HCT116 (cell line): ENCODE results near the gene RHOB. TPM values are rescaled to one million over a fixed set of nuclear protein-coding genes. Genes with fewer than 3 reads are reported as not detected.

Experiments
- ATAC-seq: fragments of 200-7000 bp; cut with Tn5 transposase; 2 replicates; pipeline ENCODE4 v1.9.1; 2020; ENCODE audit warnings: mild to moderate bottlenecking, moderate library complexity
- BruUV-seq: library from RNA; stranded (reverse); fragments of 400-500 nt; replicated peaks from 2 replicates; lab custom pipeline; 2021; lab: Mats Ljungman, UMichigan
- CTCF ChIA-PET: fragments of 300-600 bp; sonication (Branson Sonifier 250); formaldehyde crosslinking; loops from one replicate; lab custom pipeline; 2021; ENCODE audit warnings: antibody characterized with exemption; lab: Charles Lee
- POLR2A ChIA-PET: fragments of 300-600, 350-600 bp; sonication (Branson Sonifier 250); formaldehyde crosslinking; loops from one replicate; lab custom pipeline; 2021; ENCODE audit warnings: antibody characterized with exemption; lab: Charles Lee
- RAD21 ChIA-PET, 2 experiments: fragments of 300-600 bp; sonication (Branson Sonifier 250); formaldehyde crosslinking; loops; one replicate each; lab custom pipeline; 2023; ENCODE audit warnings: low total read pairs in 2 of 2; ENCODE audit not compliant: uncharacterized antibody in 2 of 2, unreplicated experiment in 2 of 2, low non-redundant PET in 1 of 2; lab: Charles Lee
- DNase-seq: peaks from one replicate; pipeline ENCODE4 v3.0.0-alpha.2; 2010; ENCODE audit warnings: low read depth, low spot score
- H2AFZ ChIP-seq: fragments of 200-600 bp; shearing (Covaris generic), sonication (generic); 2 replicates; pipeline ENCODE4 v1.6.1; 2017; ENCODE audit warnings: low read depth, mixed run types, mixed read lengths, antibody characterized with exemption, low read length; ENCODE audit not compliant: poor library complexity, severe bottlenecking
- H3K27ac ChIP-seq: 2 replicates; pipeline ENCODE4 v1.5.1; 2012; ENCODE audit warnings: low read depth, low read length
- H3K27me3 ChIP-seq: fragments of 200-600 bp; sonication (generic); 2 replicates; pipeline ENCODE4 v1.6.1; 2016; ENCODE audit warnings: mixed run types, low read length, mixed read lengths; ENCODE audit not compliant: insufficient read depth
- H3K36me3 ChIP-seq, 2 experiments: fragments of 200-500 bp in 1 of 2; fragments of 200-600 bp in 1 of 2; sonication (Bioruptor generic) in 1 of 2; sonication (generic) in 1 of 2; 2 replicates each; pipeline versions ENCODE4 v1.5.1 to v1.6.1; 2014 to 2016; ENCODE audit warnings: low read length in 2 of 2, inconsistent platforms in 1 of 2, mixed read lengths in 1 of 2, mixed run types in 1 of 2; ENCODE audit not compliant: insufficient read depth in 2 of 2, control insufficient read depth in 1 of 2
- H3K4me1 ChIP-seq, 2 experiments: fragments of 200-600 bp in 1 of 2; sonication (generic) in 1 of 2; 2 replicates each; pipeline versions ENCODE4 v1.5.1 to v1.6.1; 2012 to 2017; ENCODE audit warnings: low read length in 2 of 2, inconsistent platforms in 1 of 2, mild to moderate bottlenecking in 1 of 2, mixed read lengths in 1 of 2, mixed run types in 1 of 2, moderate library complexity in 1 of 2; ENCODE audit not compliant: insufficient read depth in 2 of 2, control insufficient read depth in 1 of 2
- H3K4me2 ChIP-seq: fragments of 200-600 bp; sonication (generic); 2 replicates; pipeline ENCODE4 v1.6.1; 2017; ENCODE audit warnings: mixed run types, low read length, mixed read lengths
- H3K4me3 ChIP-seq, 2 experiments: fragments of 200-600 bp in 1 of 2; sonication (generic) in 1 of 2; replicated peaks in 1 of 2; 2 replicates each; pipeline ENCODE4 v1.5.1; 2011 to 2016; ENCODE audit warnings: low read length in 2 of 2, control low read depth in 1 of 2, low read depth in 1 of 2, mild to moderate bottlenecking in 1 of 2, mixed read lengths in 1 of 2, mixed run types in 1 of 2
- H3K79me2 ChIP-seq: fragments of 200-600 bp; sonication (generic); 2 replicates; pipeline ENCODE4 v1.6.1; 2017; ENCODE audit warnings: mild to moderate bottlenecking, mixed run types, low read length, moderate library complexity, mixed read lengths; ENCODE audit not compliant: insufficient read depth
- H3K9ac ChIP-seq: fragments of 200-600 bp; sonication (generic); 2 replicates; pipeline ENCODE4 v1.6.1; 2016; ENCODE audit warnings: low read length, mixed read lengths
- H3K9me2 ChIP-seq: fragments of 200-600 bp; sonication (generic), shearing (Covaris generic); 2 replicates; pipeline ENCODE4 v1.6.1; 2017; ENCODE audit warnings: mixed run types, mild to moderate bottlenecking, moderate library complexity; ENCODE audit not compliant: insufficient read depth
- H3K9me3 ChIP-seq, 2 experiments: fragments of 200-500 bp in 1 of 2; fragments of 200-600 bp in 1 of 2; sonication (Bioruptor generic) in 1 of 2; sonication (generic) in 1 of 2; 2 replicates each; pipeline ENCODE4 v1.6.1; 2014 to 2017; ENCODE audit warnings: low read length in 2 of 2, mixed read lengths in 2 of 2, inconsistent platforms in 1 of 2, low read depth in 1 of 2, mild to moderate bottlenecking in 1 of 2, mixed run types in 1 of 2, moderate library complexity in 1 of 2; ENCODE audit not compliant: control insufficient read depth in 1 of 2, insufficient read depth in 1 of 2
- H4K20me1 ChIP-seq: fragments of 200-600 bp; sonication (generic), shearing (Covaris generic); 2 replicates; pipeline ENCODE4 v1.6.1; 2017; ENCODE audit warnings: mixed run types, mild to moderate bottlenecking, moderate library complexity; ENCODE audit not compliant: insufficient read depth
- CEBPB ChIP-seq: IDR thresholded peaks from 2 replicates; pipeline ENCODE4 v1.6.1; 2012; ENCODE audit warnings: low read depth
- RAD21 ChIP-seq: IDR thresholded peaks from 2 replicates; pipeline ENCODE4 v1.6.1; 2012; ENCODE audit warnings: low read depth, mild to moderate bottlenecking
- SIN3A ChIP-seq: IDR thresholded peaks from 2 replicates; pipeline ENCODE4 v1.6.1; 2012; ENCODE audit warnings: low read depth
- SP1 ChIP-seq: IDR thresholded peaks from 2 replicates; pipeline ENCODE4 v1.6.1; 2012; ENCODE audit warnings: low read depth
- intact Hi-C: fragments of 100-400 bp; cut with micrococcal nuclease; formaldehyde crosslinking; loops from 2 replicates; pipeline ENCODE4 v1.10.0; 2022
- total RNA-seq: library from RNA; stranded (reverse); gene quantifications from one replicate; pipeline ENCODE4 v1.2.1, GENCODE V29; 2021; ENCODE audit not compliant: unreplicated experiment
- TF ChIP-seq, protein P1 (sequence below): IDR thresholded peaks from 2 replicates; pipeline ENCODE4 v1.6.1; 2012; ENCODE audit warnings: low read depth
- TF ChIP-seq, protein P2 (sequence below): IDR thresholded peaks from 2 replicates; pipeline ENCODE4 v1.6.1; 2011; ENCODE audit warnings: mild to moderate bottlenecking, low read length, moderate library complexity; ENCODE audit not compliant: insufficient replicate concordance; ENCODE audit errors: extremely low read depth
- TF ChIP-seq, protein P3 (sequence below), 3 experiments: fragments of 200-600 bp in 1 of 3; sonication (generic) in 1 of 3; IDR thresholded peaks in 2 of 3; conservative IDR thresholded peaks in 1 of 3; 2 replicates each; pipeline ENCODE4 v1.5.1; 2012 to 2017; ENCODE audit warnings: low read depth in 2 of 3, low read length in 2 of 3, antibody characterized with exemption in 1 of 3, borderline replicate concordance in 1 of 3, control low read depth in 1 of 3, mild to moderate bottlenecking in 1 of 3, mixed read lengths in 1 of 3, mixed run types in 1 of 3, moderate library complexity in 1 of 3; ENCODE audit not compliant: insufficient read depth in 1 of 3
- TF ChIP-seq, protein P4 (sequence below): IDR thresholded peaks from 2 replicates; pipeline ENCODE4 v1.6.1; 2012

The RHOB gene
- total RNA-seq, 1 experiment from 2014 or later: 72.9 TPM

DNA sequence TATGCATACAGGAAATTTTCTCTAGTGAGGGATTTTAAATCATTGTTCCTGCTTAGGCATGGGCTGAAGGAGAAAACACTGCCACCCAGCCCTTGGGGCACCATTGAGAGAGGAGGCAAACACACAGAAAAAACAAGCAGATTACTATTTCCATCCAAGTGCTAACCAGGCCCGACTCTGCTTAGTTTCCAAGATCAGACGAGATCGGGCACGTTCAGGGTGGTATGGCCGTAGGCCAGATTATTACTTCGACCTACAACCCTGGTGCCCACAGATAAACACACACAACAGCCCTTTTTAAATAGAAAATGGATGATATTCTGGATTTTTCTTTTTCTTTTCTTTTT is 45.4 kb upstream of the RHOB start:
- H3K27ac ChIP-seq: no peak overlapping the region
- ATAC-seq: no peak

More for the DNA sequence above, 45.4 kb upstream of the RHOB start:
- H3K9me3 ChIP-seq: no peaks in the 10 kb centered on the region
- no peaks in the 10 kb centered on the region for H3K9me2 ChIP-seq
- peaks cover 0 to 8% of the 10 kb centered on the region in 2 experiments; a peak in 1 of 4 replicates for H3K4me1 ChIP-seq
- H3K4me3 ChIP-seq: no peak overlapping the region
- TF ChIP-seq, protein P1, sequence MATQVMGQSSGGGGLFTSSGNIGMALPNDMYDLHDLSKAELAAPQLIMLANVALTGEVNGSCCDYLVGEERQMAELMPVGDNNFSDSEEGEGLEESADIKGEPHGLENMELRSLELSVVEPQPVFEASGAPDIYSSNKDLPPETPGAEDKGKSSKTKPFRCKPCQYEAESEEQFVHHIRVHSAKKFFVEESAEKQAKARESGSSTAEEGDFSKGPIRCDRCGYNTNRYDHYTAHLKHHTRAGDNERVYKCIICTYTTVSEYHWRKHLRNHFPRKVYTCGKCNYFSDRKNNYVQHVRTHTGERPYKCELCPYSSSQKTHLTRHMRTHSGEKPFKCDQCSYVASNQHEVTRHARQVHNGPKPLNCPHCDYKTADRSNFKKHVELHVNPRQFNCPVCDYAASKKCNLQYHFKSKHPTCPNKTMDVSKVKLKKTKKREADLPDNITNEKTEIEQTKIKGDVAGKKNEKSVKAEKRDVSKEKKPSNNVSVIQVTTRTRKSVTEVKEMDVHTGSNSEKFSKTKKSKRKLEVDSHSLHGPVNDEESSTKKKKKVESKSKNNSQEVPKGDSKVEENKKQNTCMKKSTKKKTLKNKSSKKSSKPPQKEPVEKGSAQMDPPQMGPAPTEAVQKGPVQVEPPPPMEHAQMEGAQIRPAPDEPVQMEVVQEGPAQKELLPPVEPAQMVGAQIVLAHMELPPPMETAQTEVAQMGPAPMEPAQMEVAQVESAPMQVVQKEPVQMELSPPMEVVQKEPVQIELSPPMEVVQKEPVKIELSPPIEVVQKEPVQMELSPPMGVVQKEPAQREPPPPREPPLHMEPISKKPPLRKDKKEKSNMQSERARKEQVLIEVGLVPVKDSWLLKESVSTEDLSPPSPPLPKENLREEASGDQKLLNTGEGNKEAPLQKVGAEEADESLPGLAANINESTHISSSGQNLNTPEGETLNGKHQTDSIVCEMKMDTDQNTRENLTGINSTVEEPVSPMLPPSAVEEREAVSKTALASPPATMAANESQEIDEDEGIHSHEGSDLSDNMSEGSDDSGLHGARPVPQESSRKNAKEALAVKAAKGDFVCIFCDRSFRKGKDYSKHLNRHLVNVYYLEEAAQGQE: no peak
- TF ChIP-seq, protein P2, sequence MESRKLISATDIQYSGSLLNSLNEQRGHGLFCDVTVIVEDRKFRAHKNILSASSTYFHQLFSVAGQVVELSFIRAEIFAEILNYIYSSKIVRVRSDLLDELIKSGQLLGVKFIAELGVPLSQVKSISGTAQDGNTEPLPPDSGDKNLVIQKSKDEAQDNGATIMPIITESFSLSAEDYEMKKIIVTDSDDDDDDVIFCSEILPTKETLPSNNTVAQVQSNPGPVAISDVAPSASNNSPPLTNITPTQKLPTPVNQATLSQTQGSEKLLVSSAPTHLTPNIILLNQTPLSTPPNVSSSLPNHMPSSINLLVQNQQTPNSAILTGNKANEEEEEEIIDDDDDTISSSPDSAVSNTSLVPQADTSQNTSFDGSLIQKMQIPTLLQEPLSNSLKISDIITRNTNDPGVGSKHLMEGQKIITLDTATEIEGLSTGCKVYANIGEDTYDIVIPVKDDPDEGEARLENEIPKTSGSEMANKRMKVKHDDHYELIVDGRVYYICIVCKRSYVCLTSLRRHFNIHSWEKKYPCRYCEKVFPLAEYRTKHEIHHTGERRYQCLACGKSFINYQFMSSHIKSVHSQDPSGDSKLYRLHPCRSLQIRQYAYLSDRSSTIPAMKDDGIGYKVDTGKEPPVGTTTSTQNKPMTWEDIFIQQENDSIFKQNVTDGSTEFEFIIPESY: no peak
- TF ChIP-seq SIN3A (no peak), RAD21 (no peak), CEBPB (no peak), SP1 (no peak)
- TF ChIP-seq, protein P3, sequence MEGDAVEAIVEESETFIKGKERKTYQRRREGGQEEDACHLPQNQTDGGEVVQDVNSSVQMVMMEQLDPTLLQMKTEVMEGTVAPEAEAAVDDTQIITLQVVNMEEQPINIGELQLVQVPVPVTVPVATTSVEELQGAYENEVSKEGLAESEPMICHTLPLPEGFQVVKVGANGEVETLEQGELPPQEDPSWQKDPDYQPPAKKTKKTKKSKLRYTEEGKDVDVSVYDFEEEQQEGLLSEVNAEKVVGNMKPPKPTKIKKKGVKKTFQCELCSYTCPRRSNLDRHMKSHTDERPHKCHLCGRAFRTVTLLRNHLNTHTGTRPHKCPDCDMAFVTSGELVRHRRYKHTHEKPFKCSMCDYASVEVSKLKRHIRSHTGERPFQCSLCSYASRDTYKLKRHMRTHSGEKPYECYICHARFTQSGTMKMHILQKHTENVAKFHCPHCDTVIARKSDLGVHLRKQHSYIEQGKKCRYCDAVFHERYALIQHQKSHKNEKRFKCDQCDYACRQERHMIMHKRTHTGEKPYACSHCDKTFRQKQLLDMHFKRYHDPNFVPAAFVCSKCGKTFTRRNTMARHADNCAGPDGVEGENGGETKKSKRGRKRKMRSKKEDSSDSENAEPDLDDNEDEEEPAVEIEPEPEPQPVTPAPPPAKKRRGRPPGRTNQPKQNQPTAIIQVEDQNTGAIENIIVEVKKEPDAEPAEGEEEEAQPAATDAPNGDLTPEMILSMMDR (IDR thresholded peaks at IDR 0.05 in 2 of 3, conservative IDR thresholded peaks at IDR 0.05 in 1 of 3; ENCODE audit: borderline replicate concordance in 1 of 3, insufficient read depth in 1 of 3, low read depth in 2 of 3, low read length in 2 of 3): no peak
- TF ChIP-seq, protein P4, sequence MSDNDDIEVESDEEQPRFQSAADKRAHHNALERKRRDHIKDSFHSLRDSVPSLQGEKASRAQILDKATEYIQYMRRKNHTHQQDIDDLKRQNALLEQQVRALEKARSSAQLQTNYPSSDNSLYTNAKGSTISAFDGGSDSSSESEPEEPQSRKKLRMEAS: no peak
- TF ChIP-seq, all 23 proteins: peak for 0
- DNase-seq: no peak
- no TSS peak for BruUV-seq
- Histone ChIP-seq H4K20me1 (no peaks in the 10 kb centered on the region), H2AFZ (no peak overlapping the region), H3K27me3 (no peaks in the 10 kb centered on the region), H3K9ac (no peak overlapping the region), H3K4me2 (no peak overlapping the region), H3K79me2 (no peaks in the 10 kb centered on the region), H3K36me3 (no peaks in the 10 kb centered on the region)
- intact Hi-C loops: no loop called here
- POLR2A ChIA-PET: no interaction called here
- CTCF ChIA-PET: no interaction called here
- RAD21 ChIA-PET: no interaction called here
